MM.1S (cell line): Measurements from ENCODE around the gene COBL.

Experiments
- CTCF ChIP-seq: fragments of 300-600 bp; sonication (generic); IDR thresholded peaks from 2 replicates; pipeline ENCODE4 v1.5.1; 2016; ENCODE audit warnings: antibody characterized with exemption, low read length, mixed read lengths
- EZH2phosphoT487 ChIP-seq: fragments of 300-600 bp; sonication (generic); IDR thresholded peaks from 2 replicates; pipeline ENCODE4 v1.6.1; 2018; ENCODE audit warnings: antibody characterized with exemption, low read length

- TF ChIP-seq CTCF (no peak), EZH2phosphoT487 (no peak)
Observed at GRCh38 chr7:51071427-51071826, 245.2 kb downstream of the COBL start.
